Adipose tissue (tissue), 3 donors: ENCODE measurements around the gene KLF13. TPM values are rescaled to one million over a fixed set of nuclear protein-coding genes. Genes with fewer than 3 reads are reported as not detected.

Experiments used
- polyA plus RNA-seq, 3 donors: library from polyadenylated mRNA; stranded (reverse); fragments of 200-250 nt; gene quantifications; one replicate each; pipeline ENCODE4 v1.2.3, GENCODE V29; 2013
- donor health status: healthy with polysubstance abuse.
- donor health status: Bipolar disorder and iron deficiency.
- donor health status: healthy.

Gene KLF13
- polyA plus RNA-seq, 3 donors, result 44.3 to 74.0 (median 46.9) TPM

Other genes starting within 250 kb of the KLF13 start
- 1 to 10 TPM in 1 of 3 donors, under 1 TPM in 1, not detected in 1; 0.24 to 1.5 TPM for gene TRPM1, start 225.1 kb upstream of the KLF13 start, polyA plus RNA-seq